Ascending aorta (tissue), 2 donors: ENCODE data around the gene WDFY3. TPM values are rescaled to one million over a fixed set of nuclear protein-coding genes. Genes with fewer than 3 reads are reported as not detected.

Experiments used
- DNase-seq, 2 donors: peaks; one replicate each; pipeline ENCODE4 v3.0.0-alpha.2; 2019; ENCODE audit warnings: low spot score in 2 of 2
- H3K27ac ChIP-seq, 2 donors: fragments of 200-600 bp; sonication (generic); one replicate each; pipeline ENCODE4 v1.5.1; 2016 to 2017; ENCODE audit warnings: mild to moderate bottlenecking in 1 of 2
- H3K27me3 ChIP-seq: fragments of 200-600 bp; sonication (generic); one replicate; pipeline ENCODE4 v1.5.1; 2017
- H3K36me3 ChIP-seq, 2 donors: fragments of 200-600 bp; sonication (generic); one replicate each; pipeline ENCODE4 v1.5.1; 2016
- H3K4me1 ChIP-seq, 2 donors: fragments of 200-600 bp; sonication (generic); one replicate each; pipeline ENCODE4 v1.5.1; 2016 to 2017; ENCODE audit warnings: mild to moderate bottlenecking in 1 of 2
- H3K4me3 ChIP-seq, 2 donors: fragments of 200-600 bp; sonication (generic); one replicate each; pipeline ENCODE4 v1.5.1; 2016 to 2017; ENCODE audit warnings: mild to moderate bottlenecking in 1 of 2
- H3K9me3 ChIP-seq, 2 donors: fragments of 200-600 bp; sonication (generic); one replicate each; pipeline ENCODE4 v1.5.1; 2016
- intact Hi-C: fragments of 100-400 bp; cut with DNase I; formaldehyde crosslinking; loops from one replicate; pipeline ENCODE4 v1.15.1; 2023
- total RNA-seq: library from RNA; depleted of rRNA; stranded (reverse); fragments of >200 nt; gene quantifications from one replicate; pipeline ENCODE4 v1.1.0, GENCODE V29; 2016
- TF ChIP-seq, protein P1 (sequence below), 3 experiments: fragments of 200-600 bp in 2 of 3; fragments of 450-650 bp in 1 of 3; sonication (generic) in 2 of 3; IDR thresholded peaks; one replicate each; pipeline ENCODE4 v1.5.1; 2016 to 2019; ENCODE audit warnings: antibody characterized with exemption in 3 of 3, mild to moderate bottlenecking in 1 of 3, moderate library complexity in 1 of 3

WDFY3 gene
- total RNA-seq, 1 donor from 2014 or later, result 30.2 TPM

DNA sequence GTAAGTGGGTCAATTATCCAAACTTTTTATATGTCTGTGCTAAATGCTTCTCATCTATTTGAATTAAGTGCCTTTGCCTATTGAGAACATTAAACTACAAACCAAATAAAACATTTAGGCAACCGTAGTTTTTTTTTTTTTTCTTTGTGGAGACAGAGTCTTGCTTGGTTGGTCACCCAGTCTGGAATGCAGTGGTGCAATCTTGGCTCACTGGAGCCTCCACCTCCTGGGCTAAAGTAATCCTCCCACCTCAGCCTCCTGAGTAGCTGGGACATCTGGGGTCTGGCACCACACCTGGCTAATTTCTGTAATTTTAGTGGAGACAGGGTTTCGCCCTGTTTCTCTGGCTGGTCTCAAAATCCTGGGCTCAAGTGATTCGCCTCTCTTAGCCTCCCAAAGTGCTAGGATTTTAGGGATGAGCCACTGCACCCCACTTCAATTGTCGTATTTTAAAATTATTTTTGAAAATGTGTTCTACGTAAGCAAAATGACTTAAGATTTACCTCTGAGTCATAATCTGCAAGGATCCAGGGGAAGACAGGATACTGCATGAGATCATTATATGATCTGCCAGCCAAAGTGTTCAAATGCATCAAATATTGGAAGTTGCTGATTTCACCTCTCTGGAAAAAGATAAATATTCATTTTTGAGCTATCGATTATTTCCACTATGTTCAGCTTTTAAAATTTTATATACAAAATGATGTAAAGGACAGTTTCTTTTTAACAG is 257.9 kb downstream of the WDFY3 start:
- intact Hi-C loops, result no loop called here
- no peak for DNase-seq
- Histone ChIP-seq H3K9me3 (no peaks in the 10 kb centered on the region), H3K36me3 (peaks cover 69 to 94% of the 10 kb centered on the region in 2 donors), H3K4me1 (no peaks in the 10 kb centered on the region), H3K4me3 (no peak overlapping the region), H3K27ac (no peak overlapping the region), H3K27me3 (no peaks in the 10 kb centered on the region)
- TF ChIP-seq, protein P1, sequence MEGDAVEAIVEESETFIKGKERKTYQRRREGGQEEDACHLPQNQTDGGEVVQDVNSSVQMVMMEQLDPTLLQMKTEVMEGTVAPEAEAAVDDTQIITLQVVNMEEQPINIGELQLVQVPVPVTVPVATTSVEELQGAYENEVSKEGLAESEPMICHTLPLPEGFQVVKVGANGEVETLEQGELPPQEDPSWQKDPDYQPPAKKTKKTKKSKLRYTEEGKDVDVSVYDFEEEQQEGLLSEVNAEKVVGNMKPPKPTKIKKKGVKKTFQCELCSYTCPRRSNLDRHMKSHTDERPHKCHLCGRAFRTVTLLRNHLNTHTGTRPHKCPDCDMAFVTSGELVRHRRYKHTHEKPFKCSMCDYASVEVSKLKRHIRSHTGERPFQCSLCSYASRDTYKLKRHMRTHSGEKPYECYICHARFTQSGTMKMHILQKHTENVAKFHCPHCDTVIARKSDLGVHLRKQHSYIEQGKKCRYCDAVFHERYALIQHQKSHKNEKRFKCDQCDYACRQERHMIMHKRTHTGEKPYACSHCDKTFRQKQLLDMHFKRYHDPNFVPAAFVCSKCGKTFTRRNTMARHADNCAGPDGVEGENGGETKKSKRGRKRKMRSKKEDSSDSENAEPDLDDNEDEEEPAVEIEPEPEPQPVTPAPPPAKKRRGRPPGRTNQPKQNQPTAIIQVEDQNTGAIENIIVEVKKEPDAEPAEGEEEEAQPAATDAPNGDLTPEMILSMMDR (IDR thresholded peaks at IDR 0.05), result no peak

DNA sequence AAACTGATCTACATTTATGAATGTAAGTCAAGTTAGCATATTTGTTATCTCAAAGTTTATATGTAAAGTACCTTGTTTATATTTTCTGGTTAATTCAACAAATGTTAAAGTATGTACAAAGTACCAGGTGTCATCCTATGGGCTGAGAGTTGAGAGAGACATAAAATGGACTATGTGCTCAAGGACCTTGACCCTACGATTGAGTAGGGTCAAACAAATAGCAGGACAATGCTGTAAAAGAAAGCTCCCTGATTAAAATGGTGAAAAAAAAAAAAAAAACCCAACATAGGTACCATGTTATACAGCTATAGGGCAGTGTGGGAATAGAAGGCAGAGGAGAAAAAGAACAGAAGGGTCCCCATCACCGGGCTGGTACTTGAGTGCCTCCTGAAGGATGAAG is 260.2 kb downstream of the WDFY3 start:
- H3K27ac ChIP-seq, result no peak overlapping the region
- peaks cover 67 to 95% of the 10 kb centered on the region in 2 donors for H3K36me3 ChIP-seq
- H3K4me3 ChIP-seq, result no peak overlapping the region
- H3K27me3 ChIP-seq, result no peaks in the 10 kb centered on the region
- intact Hi-C loops, result no loop called here
- no peaks in the 10 kb centered on the region for H3K4me1 ChIP-seq
- TF ChIP-seq, protein P1 (IDR thresholded peaks at IDR 0.05), result no peak
- no peaks in the 10 kb centered on the region for H3K9me3 ChIP-seq
- no peak for DNase-seq

DNA sequence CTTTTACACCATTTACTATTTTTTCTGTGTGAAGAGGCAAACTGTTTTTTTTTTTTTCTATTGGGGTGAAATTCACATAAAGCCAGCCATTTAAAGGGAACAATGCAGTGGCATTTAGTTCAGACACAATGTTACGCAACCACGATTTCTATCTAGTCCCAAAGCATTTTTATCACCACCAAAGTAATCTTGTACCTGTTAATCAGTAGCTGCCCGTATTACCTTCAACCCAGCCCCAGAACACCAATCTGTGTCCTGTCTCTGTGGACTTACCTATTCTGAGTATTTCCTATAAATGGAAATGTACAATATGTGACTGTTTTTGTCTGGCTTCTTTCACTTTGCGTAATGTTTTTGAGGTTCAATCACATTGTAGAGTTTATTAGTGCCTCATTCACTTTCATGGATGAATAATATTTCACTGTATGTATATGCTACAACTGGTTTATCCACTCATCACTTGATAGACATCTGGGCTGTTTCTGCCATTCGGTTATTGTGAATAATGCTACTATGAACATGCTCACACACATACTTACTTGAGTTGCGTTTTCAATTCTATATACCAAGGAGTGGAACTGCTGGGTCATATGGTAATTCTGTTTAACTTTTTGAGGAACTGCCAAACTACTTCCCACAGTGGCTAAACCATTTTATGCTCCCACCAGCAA is 267.4 kb downstream of the WDFY3 start:
- Histone ChIP-seq H3K4me3 (no peak overlapping the region), H3K27me3 (no peaks in the 10 kb centered on the region), H3K27ac (no peak overlapping the region), H3K36me3 (peaks cover 67 to 87% of the 10 kb centered on the region in 2 donors), H3K9me3 (no peaks in the 10 kb centered on the region), H3K4me1 (no peaks in the 10 kb centered on the region)
- intact Hi-C loops, result no loop called here
- no peak for DNase-seq
- TF ChIP-seq, protein P1 (IDR thresholded peaks at IDR 0.05), result no peak

DNA sequence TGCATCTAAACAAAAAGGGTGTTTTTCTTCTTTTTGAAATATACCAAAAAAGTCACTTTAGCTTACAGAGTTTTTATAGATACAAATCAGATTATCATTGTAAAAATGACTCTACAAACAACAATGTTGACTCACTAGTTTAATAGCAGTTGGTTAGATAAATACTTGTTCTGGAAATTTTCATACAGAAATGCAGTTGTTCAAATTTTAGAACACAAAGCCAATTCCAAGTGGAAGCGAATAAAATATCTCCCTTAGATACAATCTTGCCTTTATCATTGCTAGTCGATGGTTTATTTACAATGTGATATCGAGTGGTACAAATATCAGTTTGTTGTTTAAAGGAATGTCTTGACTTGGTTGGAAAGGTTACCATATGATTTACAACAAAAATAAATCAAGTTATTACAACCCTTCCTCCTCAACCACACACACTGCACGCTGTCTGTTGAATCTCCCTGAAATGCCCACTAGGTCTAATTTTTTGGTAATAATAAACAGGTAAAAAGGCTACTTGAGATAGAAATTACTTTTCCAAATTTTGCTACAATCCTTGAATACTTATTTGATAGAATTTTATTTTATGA is 268.8 kb downstream of the WDFY3 start:
- Histone ChIP-seq H3K27ac (no peak overlapping the region), H3K4me1 (no peaks in the 10 kb centered on the region), H3K9me3 (no peaks in the 10 kb centered on the region), H3K4me3 (no peak overlapping the region), H3K27me3 (no peaks in the 10 kb centered on the region), H3K36me3 (peaks cover 70 to 86% of the 10 kb centered on the region in 2 donors)
- DNase-seq, result no peak
- intact Hi-C loops, result no loop called here
- TF ChIP-seq, protein P1 (IDR thresholded peaks at IDR 0.05), result no peak

DNA sequence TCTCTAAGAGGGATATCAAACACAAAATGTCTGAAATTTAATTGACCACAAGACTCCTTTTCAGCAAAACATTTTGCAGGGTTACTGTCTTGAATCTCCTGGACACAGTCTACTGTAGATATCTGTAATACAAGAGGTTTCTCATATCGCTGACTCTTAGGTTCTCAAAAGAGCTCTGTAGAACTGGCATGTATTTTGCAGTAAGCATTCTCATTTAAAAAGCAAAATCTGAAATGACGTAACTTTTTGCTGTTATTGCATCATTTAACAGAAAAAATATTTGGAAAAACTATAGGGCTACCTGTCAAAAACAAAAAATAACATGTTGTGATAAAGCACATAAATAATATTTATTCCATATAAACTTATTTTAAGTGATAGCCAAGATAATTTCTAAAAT is 269.3 kb downstream of the WDFY3 start:
- H3K27me3 ChIP-seq, result no peaks in the 10 kb centered on the region
- no peak for DNase-seq
- TF ChIP-seq, protein P1 (IDR thresholded peaks at IDR 0.05), result no peak
- no peaks in the 10 kb centered on the region for H3K9me3 ChIP-seq
- no peak overlapping the region for H3K4me3 ChIP-seq
- H3K4me1 ChIP-seq, result no peaks in the 10 kb centered on the region
- H3K27ac ChIP-seq, result no peak overlapping the region
- H3K36me3 ChIP-seq, result peaks cover 70 to 85% of the 10 kb centered on the region in 2 donors
- intact Hi-C loops, result no loop called here
